Smooth muscle cell (in vitro differentiated cells): ENCODE data around the gene COPE. TPM values are rescaled to one million over a fixed set of nuclear protein-coding genes. Genes with fewer than 3 reads are reported as not detected.
"Not testable (repeated sequence)": the region's sequence is repeated elsewhere in the genome, so short reads cannot be mapped to it uniquely, and the experiment has no call there.

Source experiments
- DNase-seq: peaks from one replicate; lab custom pipeline; 2025; ENCODE audit not compliant: unreplicated experiment; lab: John Stamatoyannopoulos, UW
- H2AFZ ChIP-seq: fragments of 200-600 bp; sonication (generic); 2 replicates; pipeline ENCODE4 v1.6.0; 2016; ENCODE audit warnings: antibody characterized with exemption, low read depth, mild to moderate bottlenecking
- H3F3A ChIP-seq: fragments of 200-600 bp; sonication (generic); 2 replicates; pipeline ENCODE4 v1.6.0; 2017; ENCODE audit warnings: antibody characterized with exemption, low read depth
- H3K27ac ChIP-seq: fragments of 200-600 bp; sonication (generic); 2 replicates; pipeline ENCODE4 v1.5.1; 2016; ENCODE audit warnings: low read depth, mild to moderate bottlenecking
- H3K27me3 ChIP-seq: fragments of 200-600 bp; sonication (generic); 2 replicates; pipeline ENCODE4 v1.6.1; 2016; ENCODE audit warnings: low read depth, mild to moderate bottlenecking
- H3K36me3 ChIP-seq: fragments of 200-600 bp; sonication (generic); 2 replicates; pipeline ENCODE4 v1.5.1; 2016; ENCODE audit warnings: low read depth
- H3K4me1 ChIP-seq: fragments of 200-600 bp; sonication (generic); 2 replicates; pipeline ENCODE4 v1.5.1; 2016; ENCODE audit warnings: low read depth
- H3K4me2 ChIP-seq: fragments of 200-600 bp; sonication (generic); 2 replicates; pipeline ENCODE4 v1.6.0; 2016; ENCODE audit warnings: mild to moderate bottlenecking
- H3K4me3 ChIP-seq: fragments of 200-600 bp; sonication (generic); 2 replicates; pipeline ENCODE4 v1.5.1; 2016; ENCODE audit warnings: mild to moderate bottlenecking
- H3K79me2 ChIP-seq: fragments of 200-600 bp; sonication (generic); 2 replicates; pipeline ENCODE4 v1.6.0; 2016; ENCODE audit warnings: low read depth, mild to moderate bottlenecking
- H3K9ac ChIP-seq: fragments of 200-600 bp; sonication (generic); 2 replicates; pipeline ENCODE4 v1.6.0; 2016; ENCODE audit warnings: low read depth
- H3K9me3 ChIP-seq: fragments of 200-600 bp; sonication (generic); replicated peaks from 2 replicates; pipeline ENCODE4 v1.5.1; 2016; ENCODE audit warnings: low read depth
- H4K20me1 ChIP-seq: fragments of 200-600 bp; sonication (generic); 2 replicates; pipeline ENCODE4 v1.6.0; 2016; ENCODE audit warnings: low read depth
- WGBS: methylation state at CpG from one replicate; pipeline ENCODE4 v1.1.7; 2016; ENCODE audit warnings: low lambda C conversion rate; 5-methylcytosine and 5-hydroxymethylcytosine counted together
- polyA plus RNA-seq: library from polyadenylated mRNA; unstranded; fragments of >200 nt; fragmentation: Nextera tagmentation; extraction: Ambion mirVana; gene quantifications from 2 replicates; pipeline ENCODE4 v1.2.1, GENCODE V29; 2016
- total RNA-seq: library from RNA; depleted of rRNA; stranded (reverse); fragments of >200 nt; gene quantifications from 2 replicates; pipeline ENCODE4 v1.2.3, GENCODE V29; 2014
- TF ChIP-seq, protein P1 (sequence below): fragments of 200-600 bp; sonication (generic); IDR thresholded peaks from 2 replicates; pipeline ENCODE4 v1.5.1; 2017; ENCODE audit warnings: borderline replicate concordance, mild to moderate bottlenecking, antibody characterized with exemption; ENCODE audit not compliant: insufficient read depth, poor library complexity, severe bottlenecking

Gene COPE
- total and polyA plus RNA-seq, 2 experiments from 2014 or later: 236 to 497 TPM

DNA sequence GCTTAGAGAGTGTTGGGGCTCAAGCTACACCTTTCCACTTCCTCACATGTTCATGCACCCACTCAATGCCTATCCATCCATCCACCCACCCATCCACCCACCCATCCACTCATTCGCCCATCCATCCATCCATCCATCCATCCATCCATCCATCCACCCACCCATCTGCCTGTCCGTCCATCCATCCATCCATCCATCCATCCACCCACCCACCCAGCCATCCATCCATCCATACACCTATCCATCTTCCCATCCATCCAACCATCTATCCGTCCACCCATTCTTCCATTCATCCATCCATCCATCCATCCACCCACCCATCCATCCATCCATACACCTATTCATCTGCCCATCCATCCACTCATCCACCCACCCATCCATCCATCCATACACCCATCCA, 34.9 kb upstream of the COPE start:
- H3K9me3 ChIP-seq: no peaks in the 10 kb centered on the region
- H3K4me1 ChIP-seq: no peaks in the 10 kb centered on the region
- H3F3A ChIP-seq: no peaks in the 10 kb centered on the region
- H3K27ac ChIP-seq: no peak overlapping the region
- H3K9ac ChIP-seq: no peak overlapping the region
- DNase-seq: no peak
- TF ChIP-seq, protein P1, sequence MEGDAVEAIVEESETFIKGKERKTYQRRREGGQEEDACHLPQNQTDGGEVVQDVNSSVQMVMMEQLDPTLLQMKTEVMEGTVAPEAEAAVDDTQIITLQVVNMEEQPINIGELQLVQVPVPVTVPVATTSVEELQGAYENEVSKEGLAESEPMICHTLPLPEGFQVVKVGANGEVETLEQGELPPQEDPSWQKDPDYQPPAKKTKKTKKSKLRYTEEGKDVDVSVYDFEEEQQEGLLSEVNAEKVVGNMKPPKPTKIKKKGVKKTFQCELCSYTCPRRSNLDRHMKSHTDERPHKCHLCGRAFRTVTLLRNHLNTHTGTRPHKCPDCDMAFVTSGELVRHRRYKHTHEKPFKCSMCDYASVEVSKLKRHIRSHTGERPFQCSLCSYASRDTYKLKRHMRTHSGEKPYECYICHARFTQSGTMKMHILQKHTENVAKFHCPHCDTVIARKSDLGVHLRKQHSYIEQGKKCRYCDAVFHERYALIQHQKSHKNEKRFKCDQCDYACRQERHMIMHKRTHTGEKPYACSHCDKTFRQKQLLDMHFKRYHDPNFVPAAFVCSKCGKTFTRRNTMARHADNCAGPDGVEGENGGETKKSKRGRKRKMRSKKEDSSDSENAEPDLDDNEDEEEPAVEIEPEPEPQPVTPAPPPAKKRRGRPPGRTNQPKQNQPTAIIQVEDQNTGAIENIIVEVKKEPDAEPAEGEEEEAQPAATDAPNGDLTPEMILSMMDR: no peak
- H4K20me1 ChIP-seq: no peaks in the 10 kb centered on the region
- H3K36me3 ChIP-seq: no peaks in the 10 kb centered on the region
- H3K4me3 ChIP-seq: no peak overlapping the region
- no peak overlapping the region for H3K4me2 ChIP-seq
- WGBS: 80% methylated on average over 1 of the region's 3 CpGs
- H2AFZ ChIP-seq: no peak overlapping the region
- peaks cover under 1% of the 10 kb centered on the region for H3K27me3 ChIP-seq
- H3K79me2 ChIP-seq: no peaks in the 10 kb centered on the region

DNA sequence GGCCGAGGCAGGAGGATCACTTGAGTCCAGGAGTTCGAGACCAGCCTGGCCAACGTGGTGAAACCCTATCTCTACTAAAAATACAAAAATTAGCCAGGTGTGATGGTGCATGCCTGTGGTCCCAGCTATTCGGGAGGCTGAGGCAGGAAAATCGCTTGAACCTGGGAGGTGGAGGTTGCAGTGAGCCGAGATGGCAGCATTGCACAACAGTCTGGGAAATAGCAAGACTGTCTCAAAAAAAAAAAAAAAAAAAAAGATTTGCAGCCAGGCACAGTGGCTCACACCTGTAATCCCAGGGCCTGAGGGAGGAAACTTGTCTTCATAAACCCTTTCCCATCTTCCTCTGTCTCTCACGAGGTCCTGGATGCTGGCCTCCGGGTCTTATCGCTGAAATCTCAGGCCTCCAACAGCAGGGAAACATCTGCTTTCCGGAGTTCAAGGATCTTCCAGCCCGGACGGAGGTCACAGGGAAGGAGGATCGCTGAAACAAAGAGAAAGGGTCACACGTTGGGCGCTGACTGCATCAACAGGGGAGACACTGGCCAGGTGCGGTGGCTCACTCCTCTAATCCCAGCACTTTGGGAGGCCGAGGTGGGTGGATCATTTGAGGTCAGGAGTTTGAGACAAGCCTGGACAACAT, 33.3 kb upstream of the COPE start:
- WGBS: 75% methylated on average over 17 of the region's 17 CpGs
- DNase-seq, H3K4me2 ChIP-seq, H3K36me3 ChIP-seq, H2AFZ ChIP-seq, H3K9me3 ChIP-seq, H3K27me3 ChIP-seq, H3K79me2 ChIP-seq, H3K4me3 ChIP-seq, H3K27ac ChIP-seq, H3F3A ChIP-seq, H3K9ac ChIP-seq, H4K20me1 ChIP-seq, H3K4me1 ChIP-seq: not testable (repeated sequence)

DNA sequence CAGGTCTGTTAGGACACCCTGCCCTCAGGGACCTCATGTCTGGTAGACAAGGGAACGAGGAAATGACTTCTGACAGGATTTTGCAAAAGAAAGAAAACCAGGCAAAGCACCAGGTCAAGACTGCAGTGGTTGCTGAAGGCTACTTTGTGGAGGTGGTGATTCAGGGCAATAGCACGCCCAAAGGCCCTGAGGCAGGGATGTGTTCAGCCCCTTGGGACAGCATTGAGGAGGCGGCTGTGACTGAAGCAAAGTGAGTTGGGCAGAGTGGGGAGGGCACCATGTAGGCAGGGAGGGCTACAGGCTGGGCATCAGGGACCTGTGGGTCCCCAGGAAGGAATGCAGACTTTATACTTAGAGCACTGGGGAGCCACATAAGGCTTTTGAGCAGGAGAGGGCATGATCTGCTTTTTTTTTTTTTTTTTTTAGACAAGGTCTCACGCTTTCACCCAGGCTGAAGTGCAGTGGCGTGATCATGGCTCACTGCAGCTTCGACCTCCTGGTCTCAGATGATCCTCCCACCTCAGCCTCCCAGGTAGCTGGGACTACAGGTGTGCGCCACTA, 32.6 kb upstream of the COPE start:
- no peak overlapping the region for H3K27ac ChIP-seq
- no peak for DNase-seq
- no peak overlapping the region for H2AFZ ChIP-seq
- H3K4me1 ChIP-seq: no peaks in the 10 kb centered on the region
- H3K79me2 ChIP-seq: no peaks in the 10 kb centered on the region
- no peak overlapping the region for H3K9ac ChIP-seq
- H3K4me3 ChIP-seq: no peak overlapping the region
- no peak overlapping the region for H3K4me2 ChIP-seq
- TF ChIP-seq, protein P1: no peak
- no peaks in the 10 kb centered on the region for H4K20me1 ChIP-seq
- no peaks in the 10 kb centered on the region for H3K9me3 ChIP-seq
- H3K27me3 ChIP-seq: no peaks in the 10 kb centered on the region
- no peaks in the 10 kb centered on the region for H3K36me3 ChIP-seq
- H3F3A ChIP-seq: no peaks in the 10 kb centered on the region
- 83% methylated on average over 7 of the region's 7 CpGs for WGBS

DNA sequence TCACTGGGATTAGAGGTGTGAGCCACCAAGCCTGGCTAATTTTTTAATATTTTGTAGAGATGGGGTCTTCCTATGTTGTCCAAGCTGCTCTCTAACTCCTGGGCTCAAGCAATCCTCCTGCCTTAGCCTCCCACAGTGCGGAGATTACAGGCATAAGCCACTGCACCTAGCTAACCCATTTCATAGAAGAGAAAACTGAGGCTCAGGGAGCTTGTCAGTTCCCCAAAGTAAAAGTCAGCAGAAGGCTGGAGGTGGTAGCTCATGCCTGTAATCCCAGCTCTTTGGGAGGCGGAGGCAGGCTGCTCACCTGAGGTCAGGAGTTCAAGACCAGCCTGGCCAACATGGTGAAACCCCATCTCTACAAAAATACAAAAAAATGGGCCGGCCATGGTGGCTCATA, 30.7 kb upstream of the COPE start:
- 91% methylated on average over 3 of the region's 3 CpGs for WGBS
- H3K9ac ChIP-seq: no peak overlapping the region
- no peak for DNase-seq
- H3K4me3 ChIP-seq: no peak overlapping the region
- no peaks in the 10 kb centered on the region for H3K36me3 ChIP-seq
- no peaks in the 10 kb centered on the region for H3K79me2 ChIP-seq
- no peaks in the 10 kb centered on the region for H3K4me1 ChIP-seq
- TF ChIP-seq, protein P1: no peak
- H3F3A ChIP-seq: no peaks in the 10 kb centered on the region
- H3K9me3 ChIP-seq: no peaks in the 10 kb centered on the region
- H3K27me3 ChIP-seq: no peaks in the 10 kb centered on the region
- no peak overlapping the region for H2AFZ ChIP-seq
- H3K27ac ChIP-seq: no peak overlapping the region
- no peak overlapping the region for H3K4me2 ChIP-seq
- H4K20me1 ChIP-seq: no peaks in the 10 kb centered on the region
